B cell (primary cell): ENCODE measurements around the gene MMP15.
"Not testable (repeated sequence)": the region's sequence is repeated elsewhere in the genome, so short reads cannot be mapped to it uniquely, and the experiment has no call there.

ENCODE experiments used
- CTCF ChIP-seq: fragments of 200-600 bp; IDR thresholded peaks from one replicate; pipeline ENCODE4 v1.8.0; 2022; ENCODE audit warnings: antibody characterized with exemption, mild to moderate bottlenecking
- EZH2 ChIP-seq: IDR thresholded peaks from 2 replicates; pipeline ENCODE4 v1.6.1; 2012; ENCODE audit warnings: borderline replicate concordance, low read depth, mild to moderate bottlenecking, moderate library complexity, low read length; ENCODE audit not compliant: insufficient read depth, poor library complexity, severe bottlenecking

- TF ChIP-seq CTCF, EZH2: not testable (repeated sequence)
These were observed 20.8 kb upstream of the MMP15 start for GRCh38 chr16:58004736-58005135.
